ENCODE results near the gene AKAP6.

- TF ChIP-seq USF2 (IDR thresholded peaks at IDR 0.05; ENCODE audit: low read length): no peak
- TF ChIP-seq CTCF (IDR thresholded peaks at IDR 0.05; ENCODE audit: control extremely low read depth in 1 of 3, insufficient read depth in 1 of 3, low read depth in 1 of 3, low read length in 3 of 3): no peak
- TF ChIP-seq RAD21 (IDR thresholded peaks at IDR 0.05 in 1 of 2, conservative IDR thresholded peaks at IDR 0.05 in 1 of 2; ENCODE audit: low read depth in 2 of 2, low read length in 2 of 2): no peak
- no peak for TF ChIP-seq KDM4A (IDR thresholded peaks at IDR 0.05; ENCODE audit: low read depth, low read length, severe bottlenecking)
- no peak for TF ChIP-seq MAFK (IDR thresholded peaks at IDR 0.05; ENCODE audit: low read depth, low read length)
- no peak for TF ChIP-seq POLR2AphosphoS5 (IDR thresholded peaks at IDR 0.05; ENCODE audit: low read depth, low read length)
- no peak for TF ChIP-seq RXRA (IDR thresholded peaks at IDR 0.05; ENCODE audit: insufficient read depth, low read depth, low read length)
- TF ChIP-seq GTF2F1 (IDR thresholded peaks at IDR 0.05; ENCODE audit: borderline replicate concordance, low read depth, low read length): no peak
- TF ChIP-seq EP300 (IDR thresholded peaks at IDR 0.05; ENCODE audit: borderline replicate concordance in 1 of 2, low read depth in 2 of 2, low read length in 2 of 2): no peak
Observed at GRCh38 chr14:32635061-32635719, 306.1 kb downstream of the AKAP6 start.
